ENCODE measurements around the gene TOM1L2. TPM values are rescaled to one million over a fixed set of nuclear protein-coding genes. Genes with fewer than 3 reads are reported as not detected.
"Not testable (repeated sequence)": the region's sequence is repeated elsewhere in the genome, so short reads cannot be mapped to it uniquely, and the experiment has no call there.

Gene TOM1L2
- total RNA-seq, 1 donor from 2014 or later = 13.4 TPM

GRCh38 chr17:18006495-18007239, 34.5 kb upstream of the TOM1L2 start:
- intact Hi-C loops (cut with micrococcal nuclease) = no loop called here
- DNase-seq (ENCODE audit: low spot score) = no peak
- Mint-ChIP-seq H3K36me3 (ENCODE audit: low read depth) (no peaks in the 10 kb centered on the region), H3K27me3 (ENCODE audit: low read depth) (no peaks in the 10 kb centered on the region), H3K9me3 (no peaks in the 10 kb centered on the region), H3K4me3 (ENCODE audit: low read depth) (no peak overlapping the region), H3K27ac (no peak overlapping the region), H3K4me1 (ENCODE audit: low read depth) (no peaks in the 10 kb centered on the region)

- Mint-ChIP-seq H3K9me3 (no peaks in the 10 kb centered on the region), H3K36me3 (ENCODE audit: low read depth) (no peaks in the 10 kb centered on the region), H3K27ac (no peak overlapping the region), H3K4me1 (ENCODE audit: low read depth) (no peaks in the 10 kb centered on the region), H3K27me3 (ENCODE audit: low read depth) (no peaks in the 10 kb centered on the region), H3K4me3 (ENCODE audit: low read depth) (no peak overlapping the region)
- intact Hi-C loops (cut with micrococcal nuclease) = no loop called here
- DNase-seq (ENCODE audit: low spot score) = no peak
Measured at GRCh38 chr17:18005496-18005895, 33.3 kb upstream of the TOM1L2 start.

DNA sequence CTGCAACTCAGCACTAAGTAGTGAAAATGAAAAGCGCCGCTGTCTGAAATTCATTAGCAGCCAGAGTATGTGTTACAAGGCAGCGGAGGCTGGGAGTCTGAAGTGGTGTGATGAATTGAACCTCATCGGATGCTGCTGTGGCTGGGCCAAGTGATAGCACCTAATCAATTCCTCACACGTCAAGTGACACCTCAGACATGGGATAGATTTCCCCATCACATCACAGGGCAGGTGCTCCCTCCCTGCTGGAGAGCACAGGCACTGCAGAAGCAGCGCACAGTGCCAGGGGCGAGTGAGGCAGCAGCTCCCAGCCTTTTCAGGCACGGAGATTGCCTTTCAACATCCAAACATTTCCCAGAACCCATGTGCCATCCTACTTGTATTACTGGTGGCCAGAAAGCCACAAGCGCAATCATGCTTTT, 32.7 kb upstream of the TOM1L2 start:
- no peaks in the 10 kb centered on the region for H3K27me3 Mint-ChIP-seq (ENCODE audit: low read depth)
- no peaks in the 10 kb centered on the region for H3K9me3 Mint-ChIP-seq
- DNase-seq (ENCODE audit: low spot score) = no peak
- H3K4me3 Mint-ChIP-seq (ENCODE audit: low read depth) = no peak overlapping the region
- no peak overlapping the region for H3K27ac Mint-ChIP-seq
- intact Hi-C loops (cut with micrococcal nuclease) = no loop called here
- H3K36me3 Mint-ChIP-seq (ENCODE audit: low read depth) = no peaks in the 10 kb centered on the region
- no peaks in the 10 kb centered on the region for H3K4me1 Mint-ChIP-seq (ENCODE audit: low read depth)

GRCh38 chr17:18004345-18004744, 32.1 kb upstream of the TOM1L2 start:
- Mint-ChIP-seq H3K9me3 (no peaks in the 10 kb centered on the region), H3K4me1 (ENCODE audit: low read depth) (no peaks in the 10 kb centered on the region), H3K27me3 (ENCODE audit: low read depth) (no peaks in the 10 kb centered on the region), H3K27ac (no peak overlapping the region), H3K4me3 (ENCODE audit: low read depth) (no peak overlapping the region), H3K36me3 (ENCODE audit: low read depth) (no peaks in the 10 kb centered on the region)
- intact Hi-C loops (cut with micrococcal nuclease) = no loop called here
- no peak for DNase-seq (ENCODE audit: low spot score)

GRCh38 chr17:18002171-18002570, 30.0 kb upstream of the TOM1L2 start:
- intact Hi-C loops (cut with micrococcal nuclease) = no loop called here
- H3K4me1 Mint-ChIP-seq (ENCODE audit: low read depth) = no peaks in the 10 kb centered on the region
- DNase-seq (ENCODE audit: low spot score) = no peak
- no peaks in the 10 kb centered on the region for H3K36me3 Mint-ChIP-seq (ENCODE audit: low read depth)
- no peak overlapping the region for H3K27ac Mint-ChIP-seq
- no peaks in the 10 kb centered on the region for H3K9me3 Mint-ChIP-seq
- no peaks in the 10 kb centered on the region for H3K27me3 Mint-ChIP-seq (ENCODE audit: low read depth)
- no peak overlapping the region for H3K4me3 Mint-ChIP-seq (ENCODE audit: low read depth)

DNA sequence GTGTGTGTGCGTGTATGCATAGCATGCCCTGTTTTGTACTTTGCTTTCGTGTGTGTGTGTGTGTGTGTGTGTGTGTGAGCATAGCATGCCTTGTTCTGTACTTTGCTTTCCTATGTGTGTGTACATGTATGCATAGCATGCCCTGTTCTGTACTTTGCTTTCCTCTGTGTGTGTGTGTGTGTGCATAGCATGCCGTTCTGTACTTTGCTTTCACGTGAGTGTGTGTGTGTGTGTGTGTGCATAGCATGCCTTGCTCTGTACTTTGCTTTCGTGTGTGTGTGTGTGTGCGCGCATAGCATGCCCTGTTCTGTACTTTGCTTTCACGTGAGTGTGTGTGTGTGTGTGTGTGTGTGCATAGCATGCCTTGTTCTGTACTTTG, 27.8 kb upstream of the TOM1L2 start:
- intact Hi-C loops (cut with micrococcal nuclease) = no loop called here
- H3K4me1 Mint-ChIP-seq (ENCODE audit: low read depth) = no peaks in the 10 kb centered on the region
- no peak overlapping the region for H3K4me3 Mint-ChIP-seq (ENCODE audit: low read depth)
- H3K27me3 Mint-ChIP-seq (ENCODE audit: low read depth) = no peaks in the 10 kb centered on the region
- DNase-seq (ENCODE audit: low spot score) = no peak
- H3K27ac Mint-ChIP-seq = no peak overlapping the region
- H3K36me3 Mint-ChIP-seq (ENCODE audit: low read depth) = no peaks in the 10 kb centered on the region
- H3K9me3 Mint-ChIP-seq = no peaks in the 10 kb centered on the region

DNA sequence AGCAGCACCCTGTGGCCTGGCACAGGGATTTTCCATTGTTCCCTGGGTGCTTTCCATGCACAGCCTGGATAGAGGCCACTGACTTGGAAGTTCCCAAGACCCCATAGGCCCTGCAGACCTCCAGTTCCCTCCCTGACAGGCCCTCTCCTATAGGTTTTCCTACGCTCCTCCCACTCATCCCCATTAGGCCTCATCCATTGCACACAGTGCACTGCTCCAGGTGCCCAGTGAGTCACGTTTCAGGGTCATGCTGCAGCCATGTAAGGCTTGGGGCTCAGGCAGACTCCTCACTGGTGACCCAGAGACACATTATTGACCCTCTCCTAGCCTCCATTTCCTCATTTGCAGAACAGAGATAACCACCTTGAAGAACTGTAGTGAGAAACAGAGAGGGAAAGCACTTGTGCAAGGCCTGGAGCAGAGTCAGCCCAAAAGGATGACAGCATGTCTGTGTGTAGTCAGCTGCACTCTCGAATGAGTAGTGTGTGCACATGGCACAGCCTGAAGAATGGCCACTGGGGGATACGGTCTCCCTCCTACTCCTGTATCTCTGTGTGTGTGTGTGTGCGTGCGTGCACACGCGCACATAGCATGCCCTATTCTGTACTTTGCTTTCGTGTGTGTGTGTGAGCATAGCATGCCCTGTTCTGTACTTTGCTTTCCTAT, 27.3 kb upstream of the TOM1L2 start:
- H3K4me3 Mint-ChIP-seq (ENCODE audit: low read depth) = no peak overlapping the region
- intact Hi-C loops (cut with micrococcal nuclease) = no loop called here
- no peaks in the 10 kb centered on the region for H3K4me1 Mint-ChIP-seq (ENCODE audit: low read depth)
- no peak overlapping the region for H3K27ac Mint-ChIP-seq
- H3K27me3 Mint-ChIP-seq (ENCODE audit: low read depth) = no peaks in the 10 kb centered on the region
- no peak for DNase-seq (ENCODE audit: low spot score)
- H3K9me3 Mint-ChIP-seq = no peaks in the 10 kb centered on the region
- H3K36me3 Mint-ChIP-seq (ENCODE audit: low read depth) = no peaks in the 10 kb centered on the region

GRCh38 chr17:17998934-17999333, 26.7 kb upstream of the TOM1L2 start:
- intact Hi-C loops (cut with micrococcal nuclease) = no loop called here
- H3K9me3 Mint-ChIP-seq = no peaks in the 10 kb centered on the region
- no peak for DNase-seq (ENCODE audit: low spot score)
- no peak overlapping the region for H3K27ac Mint-ChIP-seq
- H3K4me3 Mint-ChIP-seq (ENCODE audit: low read depth) = no peak overlapping the region
- H3K27me3 Mint-ChIP-seq (ENCODE audit: low read depth) = no peaks in the 10 kb centered on the region
- no peaks in the 10 kb centered on the region for H3K4me1 Mint-ChIP-seq (ENCODE audit: low read depth)
- no peaks in the 10 kb centered on the region for H3K36me3 Mint-ChIP-seq (ENCODE audit: low read depth)

- DNase-seq (ENCODE audit: low spot score); H3K4me3 Mint-ChIP-seq (ENCODE audit: low read depth); H3K27ac Mint-ChIP-seq; H3K36me3 Mint-ChIP-seq (ENCODE audit: low read depth); intact Hi-C loops (cut with micrococcal nuclease); H3K9me3 Mint-ChIP-seq; H3K4me1 Mint-ChIP-seq (ENCODE audit: low read depth); H3K27me3 Mint-ChIP-seq (ENCODE audit: low read depth): not testable (repeated sequence)
Measured at GRCh38 chr17:17995887-17996286, 23.7 kb upstream of the TOM1L2 start.

- Mint-ChIP-seq H3K9me3 (no peaks in the 10 kb centered on the region), H3K27me3 (ENCODE audit: low read depth) (no peaks in the 10 kb centered on the region), H3K36me3 (ENCODE audit: low read depth) (no peaks in the 10 kb centered on the region), H3K4me3 (ENCODE audit: low read depth) (no peak overlapping the region), H3K27ac (no peak overlapping the region), H3K4me1 (ENCODE audit: low read depth) (no peaks in the 10 kb centered on the region)
- intact Hi-C loops (cut with micrococcal nuclease) = no loop called here
- DNase-seq (ENCODE audit: low spot score) = no peak
Measured at GRCh38 chr17:17994271-17995069, 22.3 kb upstream of the TOM1L2 start.

GRCh38 chr17:17993852-17994251, 21.7 kb upstream of the TOM1L2 start:
- Mint-ChIP-seq H3K36me3 (ENCODE audit: low read depth) (no peaks in the 10 kb centered on the region), H3K4me3 (ENCODE audit: low read depth) (no peak overlapping the region), H3K9me3 (no peaks in the 10 kb centered on the region), H3K27ac (no peak overlapping the region), H3K27me3 (ENCODE audit: low read depth) (no peaks in the 10 kb centered on the region), H3K4me1 (ENCODE audit: low read depth) (no peaks in the 10 kb centered on the region)
- no peak for DNase-seq (ENCODE audit: low spot score)
- intact Hi-C loops (cut with micrococcal nuclease) = no loop called here

GRCh38 chr17:17993366-17993765, 21.2 kb upstream of the TOM1L2 start:
- H3K4me1 Mint-ChIP-seq (ENCODE audit: low read depth) = no peaks in the 10 kb centered on the region
- no peaks in the 10 kb centered on the region for H3K36me3 Mint-ChIP-seq (ENCODE audit: low read depth)
- H3K27ac Mint-ChIP-seq = no peak overlapping the region
- H3K9me3 Mint-ChIP-seq = no peaks in the 10 kb centered on the region
- no peak for DNase-seq (ENCODE audit: low spot score)
- H3K27me3 Mint-ChIP-seq (ENCODE audit: low read depth) = no peaks in the 10 kb centered on the region
- no peak overlapping the region for H3K4me3 Mint-ChIP-seq (ENCODE audit: low read depth)
- intact Hi-C loops (cut with micrococcal nuclease) = no loop called here

- intact Hi-C loops (cut with micrococcal nuclease) = no loop called here
- no peaks in the 10 kb centered on the region for H3K36me3 Mint-ChIP-seq (ENCODE audit: low read depth)
- H3K27ac Mint-ChIP-seq = no peak overlapping the region
- no peaks in the 10 kb centered on the region for H3K9me3 Mint-ChIP-seq
- H3K27me3 Mint-ChIP-seq (ENCODE audit: low read depth) = no peaks in the 10 kb centered on the region
- no peak for DNase-seq (ENCODE audit: low spot score)
- no peaks in the 10 kb centered on the region for H3K4me1 Mint-ChIP-seq (ENCODE audit: low read depth)
- no peak overlapping the region for H3K4me3 Mint-ChIP-seq (ENCODE audit: low read depth)
Measured at GRCh38 chr17:17990282-17990681, 18.1 kb upstream of the TOM1L2 start.
